HepG2 (cell line): ENCODE data around the gene RABGGTA. TPM values are rescaled to one million over a fixed set of nuclear protein-coding genes. Genes with fewer than 3 reads are reported as not detected.

ENCODE experiments used
- DPF2 ChIP-seq: sonication (generic); formaldehyde crosslinking; IDR thresholded peaks from 2 replicates; pipeline ENCODE4 v1.4.0; 2020; ENCODE audit warnings: mild to moderate bottlenecking, low read depth, missing genetic modification reagents, borderline replicate concordance
- MLLT10 ChIP-seq: sonication (generic); formaldehyde crosslinking; IDR thresholded peaks from 2 replicates; pipeline ENCODE4 v1.4.0; 2020; ENCODE audit warnings: missing genetic modification reagents
- NFE2L1 ChIP-seq: sonication (generic); formaldehyde crosslinking; IDR thresholded peaks from 2 replicates; pipeline ENCODE4 v1.4.0; 2020; ENCODE audit warnings: missing genetic modification reagents, mild to moderate bottlenecking, borderline replicate concordance
- NFYC ChIP-seq: IDR thresholded peaks from 2 replicates; pipeline ENCODE4 v1.6.1; 2016; ENCODE audit warnings: missing genetic modification reagents, missing compliant biosample characterization
- PHF5A ChIP-seq: IDR thresholded peaks from one replicate; pipeline ENCODE4 v1.6.1; 2018; ENCODE audit warnings: low read depth, missing genetic modification reagents; ENCODE audit not compliant: unreplicated experiment
- POLR2AphosphoS5 ChIP-seq: IDR thresholded peaks from 2 replicates; pipeline ENCODE4 v1.6.1; 2012; ENCODE audit warnings: low read depth, low read length
- RFX1 ChIP-seq: fragments of 450-650 bp; IDR thresholded peaks from 2 replicates; pipeline ENCODE4 v1.6.1; 2017
- RXRB ChIP-seq: IDR thresholded peaks from 2 replicates; pipeline ENCODE4 v1.6.1; 2016; ENCODE audit warnings: borderline replicate concordance, missing genetic modification reagents, missing compliant biosample characterization
- ZFX ChIP-seq: sonication (generic); formaldehyde crosslinking; IDR thresholded peaks from 2 replicates; pipeline ENCODE4 v1.4.0; 2020; ENCODE audit warnings: mild to moderate bottlenecking, low read depth, missing genetic modification reagents, moderate library complexity
- ZNF143 ChIP-seq: sonication (generic); formaldehyde crosslinking; IDR thresholded peaks from 2 replicates; pipeline ENCODE4 v1.4.0; 2020; ENCODE audit warnings: missing genetic modification reagents
- ZNF263 ChIP-seq: sonication (generic); formaldehyde crosslinking; IDR thresholded peaks from 2 replicates; pipeline ENCODE4 v1.4.0; 2020; ENCODE audit warnings: missing genetic modification reagents
- ZNF713 ChIP-seq: sonication (generic); formaldehyde crosslinking; IDR thresholded peaks from 2 replicates; pipeline ENCODE4 v1.4.0; 2020; ENCODE audit warnings: mild to moderate bottlenecking, missing genetic modification reagents
- ZNF777 ChIP-seq: sonication (generic); formaldehyde crosslinking; IDR thresholded peaks from 2 replicates; pipeline ENCODE4 v1.4.0; 2020; ENCODE audit warnings: missing genetic modification reagents
- polyA plus RNA-seq, 8 experiments: library from polyadenylated mRNA; depleted of rRNA in 3 of 8; stranded (reverse) in 7 of 8; unstranded in 1 of 8; fragments of >200 nt; fragmentation: Illumina TruSeq in 4 of 8; extraction: Trizol in 4 of 8; gene quantifications; 2 replicates each; pipeline versions ENCODE4 v1.2.1 to v1.2.3, GENCODE V29; 2011 to 2016; ENCODE audit warnings: low read depth in 4 of 8, missing spikeins in 1 of 8, mixed read lengths in 1 of 8; ENCODE audit not compliant: insufficient read depth in 1 of 8
- total RNA-seq, 5 experiments: library from RNA; depleted of rRNA; stranded (reverse); fragments of >200 nt; fragmentation: Illumina TruSeq; extraction: Trizol; gene quantifications; 2 replicates each; pipeline ENCODE4 v1.2.3, GENCODE V29; 2016; ENCODE audit warnings: low read depth in 1 of 5
- TF ChIP-seq, protein P1 (sequence below): IDR thresholded peaks from 2 replicates; pipeline ENCODE4 v1.6.1; 2012; ENCODE audit warnings: low read length, improper control_type of control experiment
- TF ChIP-seq, protein P2 (sequence below): sonication (generic); formaldehyde crosslinking; IDR thresholded peaks from 2 replicates; pipeline ENCODE4 v1.4.0; 2020; ENCODE audit warnings: mild to moderate bottlenecking, missing genetic modification reagents
- TF ChIP-seq, protein P3 (sequence below): sonication (generic); formaldehyde crosslinking; IDR thresholded peaks from 2 replicates; pipeline ENCODE4 v1.8.0; 2023; ENCODE audit warnings: mild to moderate bottlenecking, missing genetic modification reagents

RABGGTA gene
- total and polyA plus RNA-seq, 2 of the 13 experiments (the other 11 are each of a cell fraction or from before 2014, with no cell fraction given) = 57.9 to 90.8 TPM

DNA sequence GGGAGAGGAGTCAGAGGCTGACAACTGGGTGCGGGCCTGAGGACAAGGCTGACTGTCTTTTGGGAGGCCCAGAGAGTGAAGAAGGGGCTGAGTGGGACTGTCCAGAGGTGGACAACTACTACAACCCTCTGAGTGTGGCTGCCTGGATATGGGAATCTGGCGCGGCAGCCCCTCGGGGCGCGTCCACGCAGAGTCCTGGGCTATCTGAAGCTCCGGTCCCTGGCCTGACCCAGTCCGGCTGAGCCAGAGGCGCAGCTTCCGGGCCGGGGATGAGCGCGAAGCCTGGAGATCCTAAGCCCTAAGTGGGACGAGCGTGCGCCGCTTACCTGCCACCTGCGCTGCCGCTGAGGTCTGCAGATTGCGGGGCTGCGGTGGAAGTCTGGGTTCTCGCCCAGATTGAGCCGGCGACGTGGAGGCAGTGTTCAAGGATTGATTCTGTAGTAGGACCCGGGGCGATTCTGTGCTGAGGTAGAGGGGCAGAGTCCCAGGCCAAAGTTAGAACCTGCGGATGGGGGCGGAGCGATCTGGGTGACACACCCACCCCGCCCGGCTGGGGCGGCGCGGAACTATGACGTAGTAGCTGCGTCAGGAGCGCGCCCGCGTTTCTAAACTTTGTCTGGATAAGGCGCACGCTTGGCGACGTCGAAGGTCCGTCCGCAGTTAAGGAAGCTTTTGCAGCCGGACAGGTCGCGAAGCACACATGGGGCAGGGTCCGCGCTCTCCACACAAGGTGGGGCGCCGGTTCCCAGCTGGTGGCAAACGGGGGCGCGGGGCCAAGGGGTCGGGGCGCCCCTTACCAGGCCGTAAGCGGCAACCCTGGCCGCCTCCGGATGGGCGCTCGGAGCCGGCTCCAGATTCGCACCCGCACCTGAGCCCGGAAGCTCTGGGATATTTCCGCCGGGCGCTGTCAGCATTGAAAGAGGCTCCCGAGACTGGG is 28.1 kb upstream of the RABGGTA start, which contains the start of the genes DHRS1 and NOP9 (continued):
- TF ChIP-seq PHF5A (CRISPR knock-in tag) (peak; percentile 92), ZFX (peak; percentile 99), POLR2AphosphoS5 (peak; percentile 96), RXRB (CRISPR knock-in tag) (peak; percentile 84), RFX1 (no peak), ZNF143 (CRISPR knock-in tag) (peak; percentile 70; the same call in 1 of the 2 replicates), ZNF263 (CRISPR knock-in tag) (peak; percentile 84), NFYC (CRISPR knock-in tag) (peak; percentile 61), ZNF713 (CRISPR knock-in tag) (no peak), NFE2L1 (CRISPR knock-in tag) (peak; percentile 15; the same call in 1 of the 2 replicates), ZNF777 (CRISPR knock-in tag) (peak; percentile 93), MLLT10 (CRISPR knock-in tag) (no peak), DPF2 (CRISPR knock-in tag) (no peak; the same call in 1 of the 2 replicates)
- TF ChIP-seq, protein P1, sequence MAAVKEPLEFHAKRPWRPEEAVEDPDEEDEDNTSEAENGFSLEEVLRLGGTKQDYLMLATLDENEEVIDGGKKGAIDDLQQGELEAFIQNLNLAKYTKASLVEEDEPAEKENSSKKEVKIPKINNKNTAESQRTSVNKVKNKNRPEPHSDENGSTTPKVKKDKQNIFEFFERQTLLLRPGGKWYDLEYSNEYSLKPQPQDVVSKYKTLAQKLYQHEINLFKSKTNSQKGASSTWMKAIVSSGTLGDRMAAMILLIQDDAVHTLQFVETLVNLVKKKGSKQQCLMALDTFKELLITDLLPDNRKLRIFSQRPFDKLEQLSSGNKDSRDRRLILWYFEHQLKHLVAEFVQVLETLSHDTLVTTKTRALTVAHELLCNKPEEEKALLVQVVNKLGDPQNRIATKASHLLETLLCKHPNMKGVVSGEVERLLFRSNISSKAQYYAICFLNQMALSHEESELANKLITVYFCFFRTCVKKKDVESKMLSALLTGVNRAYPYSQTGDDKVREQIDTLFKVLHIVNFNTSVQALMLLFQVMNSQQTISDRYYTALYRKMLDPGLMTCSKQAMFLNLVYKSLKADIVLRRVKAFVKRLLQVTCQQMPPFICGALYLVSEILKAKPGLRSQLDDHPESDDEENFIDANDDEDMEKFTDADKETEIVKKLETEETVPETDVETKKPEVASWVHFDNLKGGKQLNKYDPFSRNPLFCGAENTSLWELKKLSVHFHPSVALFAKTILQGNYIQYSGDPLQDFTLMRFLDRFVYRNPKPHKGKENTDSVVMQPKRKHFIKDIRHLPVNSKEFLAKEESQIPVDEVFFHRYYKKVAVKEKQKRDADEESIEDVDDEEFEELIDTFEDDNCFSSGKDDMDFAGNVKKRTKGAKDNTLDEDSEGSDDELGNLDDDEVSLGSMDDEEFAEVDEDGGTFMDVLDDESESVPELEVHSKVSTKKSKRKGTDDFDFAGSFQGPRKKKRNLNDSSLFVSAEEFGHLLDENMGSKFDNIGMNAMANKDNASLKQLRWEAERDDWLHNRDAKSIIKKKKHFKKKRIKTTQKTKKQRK = no peak
- TF ChIP-seq, protein P2, sequence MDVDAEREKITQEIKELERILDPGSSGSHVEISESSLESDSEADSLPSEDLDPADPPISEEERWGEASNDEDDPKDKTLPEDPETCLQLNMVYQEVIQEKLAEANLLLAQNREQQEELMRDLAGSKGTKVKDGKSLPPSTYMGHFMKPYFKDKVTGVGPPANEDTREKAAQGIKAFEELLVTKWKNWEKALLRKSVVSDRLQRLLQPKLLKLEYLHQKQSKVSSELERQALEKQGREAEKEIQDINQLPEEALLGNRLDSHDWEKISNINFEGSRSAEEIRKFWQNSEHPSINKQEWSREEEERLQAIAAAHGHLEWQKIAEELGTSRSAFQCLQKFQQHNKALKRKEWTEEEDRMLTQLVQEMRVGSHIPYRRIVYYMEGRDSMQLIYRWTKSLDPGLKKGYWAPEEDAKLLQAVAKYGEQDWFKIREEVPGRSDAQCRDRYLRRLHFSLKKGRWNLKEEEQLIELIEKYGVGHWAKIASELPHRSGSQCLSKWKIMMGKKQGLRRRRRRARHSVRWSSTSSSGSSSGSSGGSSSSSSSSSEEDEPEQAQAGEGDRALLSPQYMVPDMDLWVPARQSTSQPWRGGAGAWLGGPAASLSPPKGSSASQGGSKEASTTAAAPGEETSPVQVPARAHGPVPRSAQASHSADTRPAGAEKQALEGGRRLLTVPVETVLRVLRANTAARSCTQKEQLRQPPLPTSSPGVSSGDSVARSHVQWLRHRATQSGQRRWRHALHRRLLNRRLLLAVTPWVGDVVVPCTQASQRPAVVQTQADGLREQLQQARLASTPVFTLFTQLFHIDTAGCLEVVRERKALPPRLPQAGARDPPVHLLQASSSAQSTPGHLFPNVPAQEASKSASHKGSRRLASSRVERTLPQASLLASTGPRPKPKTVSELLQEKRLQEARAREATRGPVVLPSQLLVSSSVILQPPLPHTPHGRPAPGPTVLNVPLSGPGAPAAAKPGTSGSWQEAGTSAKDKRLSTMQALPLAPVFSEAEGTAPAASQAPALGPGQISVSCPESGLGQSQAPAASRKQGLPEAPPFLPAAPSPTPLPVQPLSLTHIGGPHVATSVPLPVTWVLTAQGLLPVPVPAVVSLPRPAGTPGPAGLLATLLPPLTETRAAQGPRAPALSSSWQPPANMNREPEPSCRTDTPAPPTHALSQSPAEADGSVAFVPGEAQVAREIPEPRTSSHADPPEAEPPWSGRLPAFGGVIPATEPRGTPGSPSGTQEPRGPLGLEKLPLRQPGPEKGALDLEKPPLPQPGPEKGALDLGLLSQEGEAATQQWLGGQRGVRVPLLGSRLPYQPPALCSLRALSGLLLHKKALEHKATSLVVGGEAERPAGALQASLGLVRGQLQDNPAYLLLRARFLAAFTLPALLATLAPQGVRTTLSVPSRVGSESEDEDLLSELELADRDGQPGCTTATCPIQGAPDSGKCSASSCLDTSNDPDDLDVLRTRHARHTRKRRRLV (CRISPR knock-in tag) = peak; percentile 95
- TF ChIP-seq, protein P3, sequence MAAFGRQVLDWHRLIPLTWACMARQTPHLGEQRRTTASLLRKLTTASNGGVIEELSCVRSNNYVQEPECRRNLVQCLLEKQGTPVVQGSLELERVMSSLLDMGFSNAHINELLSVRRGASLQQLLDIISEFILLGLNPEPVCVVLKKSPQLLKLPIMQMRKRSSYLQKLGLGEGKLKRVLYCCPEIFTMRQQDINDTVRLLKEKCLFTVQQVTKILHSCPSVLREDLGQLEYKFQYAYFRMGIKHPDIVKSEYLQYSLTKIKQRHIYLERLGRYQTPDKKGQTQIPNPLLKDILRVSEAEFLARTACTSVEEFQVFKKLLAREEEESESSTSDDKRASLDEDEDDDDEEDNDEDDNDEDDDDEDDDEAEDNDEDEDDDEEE = peak; percentile 80; the same call in 1 of the 2 replicates
